Measurements from ENCODE around the gene WWC1.

WWC1 gene

GRCh38 chr5:168291342-168291963, at the start of gene WWC1:
WWC1 (plus strand) TSS chr5:168291645; CDS start chr5:168292153, 508 bp downstream.
- DNase-seq: peak; percentile 55 to 75

DNA sequence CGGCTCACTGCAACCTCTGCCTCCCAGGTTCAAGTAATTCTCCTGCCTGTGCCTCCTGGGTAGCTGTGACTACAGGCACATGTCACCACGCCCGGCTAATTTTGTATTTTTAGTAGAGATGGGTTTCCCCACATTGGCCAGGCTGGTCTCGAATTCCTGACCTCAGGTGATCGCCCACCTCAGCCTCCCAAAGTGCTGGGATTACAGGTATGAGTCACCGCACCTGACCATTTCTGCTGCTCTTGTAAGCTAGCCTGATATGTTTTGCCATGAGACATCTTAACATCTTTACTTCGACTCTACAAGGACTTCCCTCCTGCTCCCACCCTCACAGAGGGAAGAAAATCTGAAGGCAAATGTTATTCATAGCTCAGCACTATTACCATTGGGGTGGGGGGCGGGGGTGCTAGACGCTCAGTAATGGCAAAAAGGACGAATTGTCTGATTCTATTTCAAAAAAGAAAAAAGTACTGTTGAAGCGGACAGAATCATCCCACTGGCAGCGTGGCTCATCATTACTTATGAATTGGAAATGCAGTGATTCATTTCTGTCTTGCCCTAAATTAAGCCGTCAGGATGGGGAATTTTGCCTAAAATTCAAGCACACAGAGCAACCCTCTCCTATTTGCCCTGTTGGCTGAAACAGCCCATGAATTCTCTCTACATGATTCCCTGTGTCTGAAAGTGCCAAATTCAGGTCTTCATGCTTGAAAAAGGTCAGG, 46.4 kb upstream of the WWC1 start:
- DNase-seq: no peak

GRCh38 chr5:168249923-168250322, 41.5 kb upstream of the WWC1 start:
- no peak for DNase-seq

DNA sequence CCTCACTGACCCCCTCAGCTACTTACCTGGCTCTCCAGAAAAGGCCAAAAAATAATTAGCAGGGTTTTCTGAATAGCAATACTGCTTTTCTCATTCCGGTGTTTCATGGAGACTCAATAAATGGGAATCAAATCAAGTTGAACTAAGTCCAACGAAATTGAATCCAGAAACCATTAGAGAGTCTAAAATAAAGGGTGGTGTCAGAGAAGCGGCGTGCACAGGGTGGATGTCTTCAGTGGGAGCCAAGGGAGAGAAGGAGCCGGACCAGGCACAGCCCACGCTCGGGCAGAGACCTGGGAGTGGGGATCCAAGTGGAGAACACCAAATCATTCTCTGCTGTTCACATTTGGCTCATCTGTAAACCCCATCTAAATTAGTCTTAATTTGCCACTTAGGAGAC, 40.2 kb upstream of the WWC1 start:
- no peak for DNase-seq

- no peak for DNase-seq
Observed at GRCh38 chr5:168254013-168254693, 37.3 kb upstream of the WWC1 start.

DNA sequence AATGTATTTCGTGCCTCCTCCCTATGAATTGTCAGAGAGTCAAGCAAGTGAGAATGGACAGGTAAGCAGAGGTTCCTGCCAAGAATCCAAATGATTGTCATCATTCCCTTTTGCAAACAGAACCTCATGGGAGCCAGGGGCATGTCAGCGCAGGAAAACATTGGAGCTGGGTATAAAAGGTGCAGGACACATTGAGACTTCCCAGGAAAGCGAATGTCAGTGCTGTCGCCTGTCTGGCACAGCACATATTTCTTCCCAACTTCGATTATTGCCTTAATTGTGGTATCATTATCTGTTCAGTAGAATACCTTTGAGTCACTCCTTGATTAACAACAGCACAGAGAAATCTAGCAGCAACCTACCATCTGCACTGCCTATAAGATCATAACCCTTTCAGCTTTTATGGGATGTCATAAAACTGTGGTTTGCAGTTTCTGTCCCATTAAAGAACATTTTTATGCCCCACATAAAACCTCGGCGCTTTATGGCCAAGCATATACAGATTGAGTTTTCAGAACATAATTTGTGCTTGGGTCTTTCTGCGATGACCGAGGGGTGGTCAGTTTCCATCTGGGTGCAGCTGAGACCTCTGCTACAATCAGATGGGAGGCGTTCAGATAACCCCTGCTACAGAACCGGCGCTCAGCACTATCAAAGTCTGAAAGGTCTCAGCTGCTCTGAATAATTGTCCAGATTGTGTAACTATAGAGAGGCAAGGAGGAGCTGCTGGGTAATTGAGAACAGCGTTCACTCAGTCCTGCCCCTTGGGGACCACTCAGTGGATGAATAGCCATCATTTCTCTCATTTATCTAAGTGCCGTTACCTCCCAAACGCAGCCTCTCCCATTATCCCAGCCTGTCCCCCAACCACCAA, 30.9 kb upstream of the WWC1 start:
- no peak for DNase-seq

DNA sequence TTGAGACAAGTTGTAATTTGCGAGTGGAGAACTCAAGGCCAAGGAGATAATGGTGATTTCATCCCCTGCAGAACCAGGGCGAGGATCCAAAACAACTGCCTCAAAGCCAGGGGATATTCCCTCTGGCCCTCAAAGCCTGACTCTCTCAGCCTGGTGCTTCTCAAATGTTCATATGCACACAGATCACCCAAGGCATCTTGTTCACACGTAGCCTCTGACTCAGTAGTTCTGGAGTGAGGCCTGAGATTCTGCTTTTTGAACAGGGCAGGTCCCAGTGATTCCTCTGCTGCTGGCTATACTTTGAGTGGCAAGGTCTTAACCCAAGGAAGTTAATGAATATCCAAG, 30.2 kb upstream of the WWC1 start:
- DNase-seq: no peak

DNA sequence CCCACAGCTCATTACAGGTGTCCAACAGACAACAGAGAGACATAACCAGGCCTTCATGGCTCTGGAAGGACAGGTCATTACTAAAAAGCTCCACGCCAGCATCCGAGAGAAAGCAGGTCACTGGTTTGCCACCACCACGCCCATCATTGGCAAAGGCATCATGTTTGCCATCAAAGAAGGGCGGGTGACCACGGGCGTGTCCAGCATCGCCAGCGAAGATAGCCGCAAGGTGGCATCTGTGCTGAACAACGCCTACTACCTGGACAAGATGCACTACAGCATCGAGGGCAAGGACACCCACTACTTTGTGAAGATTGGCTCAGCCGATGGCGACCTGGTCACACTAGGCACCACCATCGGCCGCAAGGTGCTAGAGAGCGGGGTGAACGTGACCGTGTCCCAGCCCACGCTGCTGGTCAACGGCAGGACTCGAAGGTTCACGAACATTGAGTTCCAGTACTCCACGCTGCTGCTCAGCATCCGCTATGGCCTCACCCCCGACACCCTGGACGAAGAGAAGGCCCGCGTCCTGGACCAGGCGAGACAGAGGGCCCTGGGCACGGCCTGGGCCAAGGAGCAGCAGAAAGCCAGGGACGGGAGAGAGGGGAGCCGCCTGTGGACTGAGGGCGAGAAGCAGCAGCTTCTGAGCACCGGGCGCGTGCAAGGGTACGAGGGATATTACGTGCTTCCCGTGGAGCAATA, 29.3 kb upstream of the WWC1 start:
- DNase-seq: no peak

DNA sequence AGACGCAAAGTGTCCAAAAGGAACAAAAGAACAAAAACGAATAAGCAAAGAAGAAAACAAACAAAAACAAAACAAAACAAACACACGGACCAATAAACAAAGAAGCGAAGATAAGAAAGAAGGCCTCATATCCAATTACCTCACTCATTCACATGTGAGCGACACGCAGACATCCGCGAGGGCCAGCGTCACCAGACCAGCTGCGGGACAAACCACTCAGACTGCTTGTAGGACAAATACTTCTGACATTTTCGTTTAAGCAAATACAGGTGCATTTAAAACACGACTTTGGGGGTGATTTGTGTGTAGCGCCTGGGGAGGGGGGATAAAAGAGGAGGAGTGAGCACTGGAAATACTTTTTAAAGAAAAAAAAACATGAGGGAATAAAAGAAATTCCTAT, 28.3 kb upstream of the WWC1 start:
- DNase-seq: no peak

DNA sequence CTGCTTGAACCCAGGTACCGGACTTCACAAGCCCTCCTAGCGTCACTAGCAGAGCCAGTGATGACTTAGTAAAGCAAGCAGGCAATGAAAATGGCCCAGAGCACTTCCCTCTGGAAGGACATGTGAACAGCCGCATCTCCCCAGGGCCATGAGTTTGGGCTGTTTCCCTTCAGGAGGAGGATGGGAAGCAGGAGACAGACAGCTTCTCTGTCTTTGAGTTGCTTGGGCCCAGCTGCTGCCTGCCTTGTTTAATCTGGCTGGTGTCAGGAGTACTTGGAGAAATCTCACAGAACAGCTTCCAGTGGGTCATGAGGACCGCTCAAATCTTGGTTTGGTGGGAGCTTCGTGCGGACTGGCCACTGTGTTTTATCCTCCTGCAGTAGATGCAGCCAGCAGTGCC, 25.4 kb upstream of the WWC1 start:
- DNase-seq: no peak

DNA sequence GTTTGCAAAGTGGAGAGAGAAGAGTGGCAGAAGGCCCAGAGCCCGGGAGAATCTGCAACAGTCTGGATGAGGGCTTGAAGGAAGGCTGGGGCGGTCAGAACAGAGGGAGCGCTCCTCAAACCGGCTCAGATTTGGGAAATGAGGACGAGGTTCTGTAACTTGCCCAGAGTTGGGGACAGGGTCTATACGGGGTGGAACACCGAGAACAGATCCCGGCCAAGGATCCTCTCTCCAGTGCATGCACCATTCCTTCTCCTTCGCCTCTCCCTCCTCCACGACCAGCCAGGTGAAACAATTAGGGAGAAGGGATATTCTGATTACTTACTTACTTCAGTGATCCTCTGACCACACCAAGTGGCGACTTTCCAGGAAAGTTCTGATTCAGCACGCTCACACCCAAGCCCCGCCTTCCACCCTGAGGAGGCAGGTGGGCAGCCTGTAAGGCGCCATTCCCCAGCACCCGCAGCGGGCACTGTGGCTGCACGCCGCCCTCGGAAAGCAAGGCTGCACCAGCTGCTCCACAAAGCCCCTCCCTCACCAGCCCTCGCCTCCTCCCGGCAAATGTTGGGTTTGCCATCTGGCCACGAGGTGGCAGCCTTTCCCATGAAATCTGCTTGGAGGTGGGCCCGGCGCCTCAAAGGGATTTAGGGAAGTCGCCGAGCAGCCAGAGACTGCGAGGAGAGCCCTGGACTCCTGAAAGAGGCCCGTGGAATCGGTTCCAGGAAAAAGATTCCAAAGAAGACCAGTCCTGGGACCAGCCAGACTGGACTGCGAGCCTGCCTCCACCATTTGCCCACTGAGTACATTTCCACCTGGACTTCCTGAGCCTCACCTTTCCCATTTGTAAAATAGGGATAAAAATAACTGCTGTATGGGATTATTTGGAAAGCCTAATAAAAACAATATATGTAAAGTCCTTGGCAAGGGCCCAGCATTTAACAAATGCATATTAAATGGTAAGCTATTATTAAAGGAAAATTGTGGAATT, 22.2 kb upstream of the WWC1 start:
- peak; percentile 68 to 78 for DNase-seq

- DNase-seq: peak in 1 of 2 experiments; percentile 19
Observed at GRCh38 chr5:168269937-168270330, 21.5 kb upstream of the WWC1 start.

GRCh38 chr5:168270476-168270875, 21.0 kb upstream of the WWC1 start:
- DNase-seq: no peak

DNA sequence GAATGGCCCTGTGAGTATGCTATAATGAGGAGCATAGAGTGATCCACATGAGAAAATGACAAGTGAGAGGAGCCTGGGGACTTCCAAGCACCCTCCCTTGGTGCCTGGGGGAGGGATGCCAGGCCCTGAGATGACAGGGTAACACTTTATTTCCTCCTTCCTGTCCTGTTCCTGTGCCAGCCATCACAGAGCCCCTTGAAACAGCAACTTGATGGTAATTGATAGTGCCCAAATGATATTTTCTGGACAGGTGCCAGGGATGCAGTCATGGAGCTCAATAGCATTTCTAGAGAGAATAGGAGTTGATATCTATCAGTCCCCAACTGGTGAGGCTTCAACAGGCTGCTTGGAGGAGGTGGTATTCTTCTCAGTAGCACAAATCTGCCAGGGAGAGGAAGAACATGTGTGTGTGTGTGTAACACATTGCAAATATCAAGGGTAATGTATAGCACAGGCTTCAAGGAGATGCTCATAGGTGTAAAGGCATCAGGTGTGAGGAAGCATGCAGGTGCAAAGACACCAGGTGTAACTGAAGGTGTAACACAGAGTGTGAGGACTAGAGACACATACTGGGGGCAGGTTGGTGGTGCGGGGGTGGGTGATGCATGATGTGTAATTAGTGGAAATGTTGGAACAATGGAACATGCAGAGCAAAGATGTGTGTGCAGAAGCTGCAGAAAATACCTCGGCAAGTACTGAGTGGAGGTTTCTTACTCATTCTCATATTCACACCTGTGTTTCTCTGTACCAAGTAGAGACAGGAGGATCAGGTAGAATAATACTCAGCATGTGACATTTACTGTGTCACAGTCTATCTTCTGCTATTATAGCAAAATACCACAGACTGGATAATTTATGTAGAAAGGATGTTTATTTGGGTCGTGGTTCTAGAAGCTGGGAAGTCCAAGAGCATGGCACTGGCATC, 18.1 kb upstream of the WWC1 start:
- DNase-seq: no peak

GRCh38 chr5:168274406-168274805, 17.0 kb upstream of the WWC1 start:
- DNase-seq: no peak

DNA sequence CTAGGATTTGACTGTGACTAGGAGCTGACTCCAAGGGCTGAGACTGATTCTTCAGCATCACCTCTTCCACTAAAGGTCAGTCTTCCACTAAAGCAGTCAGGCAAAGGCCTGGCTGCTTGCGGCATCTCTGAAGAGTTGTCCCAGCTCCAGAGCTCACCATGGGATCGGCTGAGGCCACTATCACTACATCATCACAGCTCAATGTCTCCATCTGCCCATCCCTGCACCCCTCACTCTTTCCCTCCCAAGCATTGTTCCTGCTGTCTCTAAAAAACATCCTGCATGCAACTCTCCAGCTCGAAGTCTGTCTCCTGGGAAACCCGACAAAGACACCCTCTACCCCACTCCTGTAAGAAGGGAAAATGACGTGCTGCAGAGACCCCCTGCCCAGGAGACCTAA, 15.5 kb upstream of the WWC1 start:
- DNase-seq: no peak

DNA sequence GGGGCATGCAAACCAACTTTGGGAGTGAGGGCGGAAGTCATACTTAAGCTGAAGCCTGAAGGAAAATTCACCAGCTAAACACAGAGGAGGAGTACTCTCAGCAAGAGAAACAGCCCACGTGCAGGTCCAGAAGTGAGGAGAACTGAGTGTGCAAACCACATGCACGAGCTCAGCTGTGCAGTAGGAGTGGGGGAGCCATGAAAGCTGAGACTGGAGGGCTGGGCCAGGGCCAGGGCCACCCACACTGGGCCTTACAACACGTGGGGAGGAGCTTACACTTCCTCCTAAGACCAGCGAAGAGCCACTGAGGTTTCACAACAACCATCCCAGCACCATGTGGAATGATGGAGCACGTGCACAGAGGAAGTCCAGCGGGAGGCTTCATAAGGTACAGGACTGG, 9.3 kb upstream of the WWC1 start:
- no peak for DNase-seq

DNA sequence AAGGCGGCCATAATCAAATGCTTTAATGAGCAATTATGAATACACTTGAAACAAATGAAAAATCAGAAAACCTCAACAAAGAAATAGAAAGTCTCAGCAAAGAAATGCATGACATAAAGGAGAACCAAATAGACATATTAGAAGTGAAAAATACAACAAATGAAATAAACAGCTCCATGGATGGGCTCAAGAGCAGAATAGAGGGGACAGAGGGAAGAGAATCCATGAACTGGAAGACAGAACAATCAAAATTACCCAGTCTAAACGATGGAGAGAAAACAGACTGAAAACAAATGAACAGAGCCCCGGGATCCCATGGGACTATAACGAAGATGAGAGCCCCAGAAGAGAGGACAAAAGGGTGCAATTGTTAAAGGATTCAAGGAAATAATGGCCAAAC, 6.6 kb upstream of the WWC1 start:
- DNase-seq: no peak

GRCh38 chr5:168285696-168286095, 5.7 kb upstream of the WWC1 start:
- DNase-seq: no peak

DNA sequence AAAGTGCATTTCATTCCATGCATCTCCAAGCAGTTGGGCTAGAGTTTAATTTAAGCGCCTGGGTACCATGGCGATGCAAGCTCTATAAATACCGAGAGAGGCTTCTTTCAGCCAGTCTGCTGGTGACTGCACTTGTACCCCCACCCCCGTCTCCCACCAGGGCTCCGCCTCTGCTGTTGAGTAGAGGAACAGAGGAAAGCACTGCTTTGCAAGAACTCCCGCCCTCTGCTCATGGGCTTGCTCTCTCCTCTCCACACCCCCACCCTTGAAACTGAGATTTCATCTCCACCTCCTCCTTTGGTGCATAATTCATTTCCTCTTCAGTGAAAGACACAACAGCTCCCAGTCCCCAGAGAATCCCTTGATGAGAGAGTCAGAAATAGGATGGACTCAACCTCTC, 5.1 kb upstream of the WWC1 start:
- DNase-seq: no peak

All from SW 1271 (cell line).